ENCODE results near the gene NPR1.
"Not testable (repeated sequence)": the region's sequence is repeated elsewhere in the genome, so short reads cannot be mapped to it uniquely, and the experiment has no call there.

Gene NPR1

GRCh38 chr1:153649863-153650235 lies 28.6 kb upstream of the NPR1 start:
- DNase-seq (ENCODE audit: low read depth in 3 of 3), result no peak

GRCh38 chr1:153651771-153652170 lies 26.7 kb upstream of the NPR1 start:
- no peak for DNase-seq (ENCODE audit: low read depth in 3 of 3)

- no peak for DNase-seq (ENCODE audit: low read depth in 3 of 3)
Measured at GRCh38 chr1:153652805-153653500, 25.5 kb upstream of the NPR1 start.

GRCh38 chr1:153655333-153655732 lies 23.2 kb upstream of the NPR1 start:
- DNase-seq (ENCODE audit: low read depth in 3 of 3), result no peak

GRCh38 chr1:153658400-153659174 lies 19.9 kb upstream of the NPR1 start, which contains the start of gene SNAPIN:
TSS of gene SNAPIN (plus strand) at chr1:153658703. CDS start at chr1:153658744, 41 bp downstream.
- DNase-seq (ENCODE audit: low read depth in 3 of 3), result peak; percentile 83 to 90 (median 87)

GRCh38 chr1:153659175-153659534 lies 19.3 kb upstream of the NPR1 start:
- DNase-seq (ENCODE audit: low read depth in 3 of 3), result no peak

GRCh38 chr1:153659656-153660055 lies 18.8 kb upstream of the NPR1 start:
- DNase-seq (ENCODE audit: low read depth in 3 of 3), result no peak

GRCh38 chr1:153661111-153661708 lies 17.3 kb upstream of the NPR1 start:
- no peak for DNase-seq (ENCODE audit: low read depth in 3 of 3)

- DNase-seq (ENCODE audit: low read depth in 3 of 3), result no peak
Measured at GRCh38 chr1:153662269-153662668, 16.2 kb upstream of the NPR1 start.

- no peak for DNase-seq (ENCODE audit: low read depth in 3 of 3)
Measured at GRCh38 chr1:153663211-153663610, 15.3 kb upstream of the NPR1 start.

- DNase-seq (ENCODE audit: low read depth in 3 of 3), result no peak
Measured at GRCh38 chr1:153667439-153667838, 11.0 kb upstream of the NPR1 start.

- not testable (repeated sequence) for DNase-seq (ENCODE audit: low read depth in 3 of 3)
Measured at GRCh38 chr1:153668672-153669071, 9.8 kb upstream of the NPR1 start.

- no peak for DNase-seq (ENCODE audit: low read depth in 3 of 3)
Measured at GRCh38 chr1:153669606-153670005, 8.9 kb upstream of the NPR1 start.

GRCh38 chr1:153670257-153670858 lies 8.1 kb upstream of the NPR1 start:
- peak in 1 of 3 donors; percentile 35 for DNase-seq (ENCODE audit: low read depth in 3 of 3)

GRCh38 chr1:153670859-153671627 lies 7.4 kb upstream of the NPR1 start, which contains the start of gene ILF2:
TSS of gene ILF2 (minus strand) at chr1:153670993. CDS start at chr1:153670922, 71 bp downstream.
- peak; percentile 85 to 96 (median 94) for DNase-seq (ENCODE audit: low read depth in 3 of 3)

- peak in 1 of 3 donors; percentile 43 for DNase-seq (ENCODE audit: low read depth in 3 of 3)
Measured at GRCh38 chr1:153671628-153672353, 6.7 kb upstream of the NPR1 start.

- no peak for DNase-seq (ENCODE audit: low read depth in 3 of 3)
Measured at GRCh38 chr1:153673511-153673910, 5.0 kb upstream of the NPR1 start.

- peak in 1 of 3 donors; percentile 33 for DNase-seq (ENCODE audit: low read depth in 3 of 3)
Measured at GRCh38 chr1:153677718-153678518, 570 bp upstream of the NPR1 start.

- no peak for DNase-seq (ENCODE audit: low read depth in 3 of 3)
Measured at GRCh38 chr1:153679337-153680119, 1.0 kb downstream of the NPR1 start.
